Measurements from ENCODE around the gene ROR2.

DNA sequence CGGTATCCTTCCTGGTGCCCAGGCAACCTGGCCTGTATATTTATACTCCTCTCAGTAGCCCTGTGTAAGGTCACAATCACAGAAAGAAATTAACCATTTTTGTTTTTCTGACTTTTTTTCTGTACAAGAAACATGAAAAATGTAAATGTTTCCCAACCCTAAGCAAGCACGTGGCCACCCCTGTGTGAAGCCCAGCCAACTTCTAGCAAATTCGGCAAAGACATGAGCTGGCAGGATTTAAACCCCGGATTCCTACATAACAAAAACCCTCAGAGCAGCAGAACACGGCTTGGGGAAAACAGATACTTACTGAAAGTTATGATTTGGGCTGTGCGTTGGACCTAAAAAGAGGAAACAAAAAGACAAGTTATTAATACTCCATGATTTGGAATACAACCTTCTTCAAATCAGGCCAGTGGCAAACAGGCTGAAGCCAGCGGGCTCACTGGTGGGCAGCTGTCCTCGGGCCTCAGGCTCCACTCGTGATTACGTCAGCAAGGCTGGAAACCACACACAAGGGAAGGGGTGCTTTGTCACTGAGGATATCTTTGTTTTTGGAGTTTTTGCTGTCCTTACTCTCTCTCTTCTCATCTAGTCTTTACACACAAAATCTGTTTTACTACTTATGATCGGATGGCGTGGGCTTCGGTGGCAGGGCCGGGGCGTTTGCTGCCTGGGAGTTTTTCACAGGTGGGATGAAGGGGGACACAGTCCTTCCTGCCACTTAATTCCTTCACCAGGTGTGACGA, 194.1 kb downstream of the ROR2 start:
- TF ChIP-seq EP300 (IDR thresholded peaks at IDR 0.05; ENCODE audit: borderline replicate concordance) (no peak), NFIC (IDR thresholded peaks at IDR 0.05) (no peak), TEAD4 (IDR thresholded peaks at IDR 0.05) (no peak), YY1 (IDR thresholded peaks at IDR 0.05; ENCODE audit: low read depth) (no peak), RAD21 (IDR thresholded peaks at IDR 0.05; ENCODE audit: low read depth) (no peak), CREB1 (IDR thresholded peaks at IDR 0.05; ENCODE audit: low read depth) (no peak), FOXM1 (IDR thresholded peaks at IDR 0.05; ENCODE audit: borderline replicate concordance, low read depth) (no peak), TAF1 (IDR thresholded peaks at IDR 0.05; ENCODE audit: low read depth) (no peak), ZBTB7A (IDR thresholded peaks at IDR 0.05; ENCODE audit: low read depth) (no peak)
- TF ChIP-seq, protein P1, sequence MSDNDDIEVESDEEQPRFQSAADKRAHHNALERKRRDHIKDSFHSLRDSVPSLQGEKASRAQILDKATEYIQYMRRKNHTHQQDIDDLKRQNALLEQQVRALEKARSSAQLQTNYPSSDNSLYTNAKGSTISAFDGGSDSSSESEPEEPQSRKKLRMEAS (IDR thresholded peaks at IDR 0.05): no peak
- TF ChIP-seq, protein P2, sequence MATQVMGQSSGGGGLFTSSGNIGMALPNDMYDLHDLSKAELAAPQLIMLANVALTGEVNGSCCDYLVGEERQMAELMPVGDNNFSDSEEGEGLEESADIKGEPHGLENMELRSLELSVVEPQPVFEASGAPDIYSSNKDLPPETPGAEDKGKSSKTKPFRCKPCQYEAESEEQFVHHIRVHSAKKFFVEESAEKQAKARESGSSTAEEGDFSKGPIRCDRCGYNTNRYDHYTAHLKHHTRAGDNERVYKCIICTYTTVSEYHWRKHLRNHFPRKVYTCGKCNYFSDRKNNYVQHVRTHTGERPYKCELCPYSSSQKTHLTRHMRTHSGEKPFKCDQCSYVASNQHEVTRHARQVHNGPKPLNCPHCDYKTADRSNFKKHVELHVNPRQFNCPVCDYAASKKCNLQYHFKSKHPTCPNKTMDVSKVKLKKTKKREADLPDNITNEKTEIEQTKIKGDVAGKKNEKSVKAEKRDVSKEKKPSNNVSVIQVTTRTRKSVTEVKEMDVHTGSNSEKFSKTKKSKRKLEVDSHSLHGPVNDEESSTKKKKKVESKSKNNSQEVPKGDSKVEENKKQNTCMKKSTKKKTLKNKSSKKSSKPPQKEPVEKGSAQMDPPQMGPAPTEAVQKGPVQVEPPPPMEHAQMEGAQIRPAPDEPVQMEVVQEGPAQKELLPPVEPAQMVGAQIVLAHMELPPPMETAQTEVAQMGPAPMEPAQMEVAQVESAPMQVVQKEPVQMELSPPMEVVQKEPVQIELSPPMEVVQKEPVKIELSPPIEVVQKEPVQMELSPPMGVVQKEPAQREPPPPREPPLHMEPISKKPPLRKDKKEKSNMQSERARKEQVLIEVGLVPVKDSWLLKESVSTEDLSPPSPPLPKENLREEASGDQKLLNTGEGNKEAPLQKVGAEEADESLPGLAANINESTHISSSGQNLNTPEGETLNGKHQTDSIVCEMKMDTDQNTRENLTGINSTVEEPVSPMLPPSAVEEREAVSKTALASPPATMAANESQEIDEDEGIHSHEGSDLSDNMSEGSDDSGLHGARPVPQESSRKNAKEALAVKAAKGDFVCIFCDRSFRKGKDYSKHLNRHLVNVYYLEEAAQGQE (IDR thresholded peaks at IDR 0.05; ENCODE audit: low read depth): no peak
- TF ChIP-seq, protein P3, sequence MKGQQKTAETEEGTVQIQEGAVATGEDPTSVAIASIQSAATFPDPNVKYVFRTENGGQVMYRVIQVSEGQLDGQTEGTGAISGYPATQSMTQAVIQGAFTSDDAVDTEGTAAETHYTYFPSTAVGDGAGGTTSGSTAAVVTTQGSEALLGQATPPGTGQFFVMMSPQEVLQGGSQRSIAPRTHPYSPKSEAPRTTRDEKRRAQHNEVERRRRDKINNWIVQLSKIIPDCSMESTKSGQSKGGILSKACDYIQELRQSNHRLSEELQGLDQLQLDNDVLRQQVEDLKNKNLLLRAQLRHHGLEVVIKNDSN (IDR thresholded peaks at IDR 0.05): no peak

All from Ishikawa (cell line).